Nucleus accumbens (tissue), 56 donors: ENCODE measurements around the gene PHF3.

Experiments
- DNase-seq, 56 donors: peaks; one replicate each; lab custom pipeline; 2025; lab: John Stamatoyannopoulos, UW

PHF3 gene

GRCh38 chr6:63644668-63645326 lies 9.2 kb downstream of the PHF3 start:
- DNase-seq, result peak in 3 of 56 donors; percentile 2 to 31 (median 11)

- no peak for DNase-seq
Measured at GRCh38 chr6:63649269-63649668, 13.7 kb downstream of the PHF3 start.

- no peak for DNase-seq
Measured at GRCh38 chr6:63649847-63650265, 14.3 kb downstream of the PHF3 start.

GRCh38 chr6:63652980-63653379 lies 17.4 kb downstream of the PHF3 start:
- DNase-seq, result no peak

GRCh38 chr6:63660757-63661156 lies 25.2 kb downstream of the PHF3 start:
- no peak for DNase-seq

- no peak for DNase-seq
Measured at GRCh38 chr6:63661769-63662168, 26.2 kb downstream of the PHF3 start.

- DNase-seq, result no peak
Measured at GRCh38 chr6:63663147-63663955, 27.7 kb downstream of the PHF3 start.

GRCh38 chr6:63663956-63664281 lies 28.3 kb downstream of the PHF3 start:
- DNase-seq, result no peak

- DNase-seq, result no peak
Measured at GRCh38 chr6:63671098-63671754, 35.6 kb downstream of the PHF3 start.

- DNase-seq, result no peak
Measured at GRCh38 chr6:63672582-63673129, 37.1 kb downstream of the PHF3 start.

- DNase-seq, result no peak
Measured at GRCh38 chr6:63673692-63674091, 38.1 kb downstream of the PHF3 start.

GRCh38 chr6:63674635-63675034 lies 39.0 kb downstream of the PHF3 start:
- no peak for DNase-seq

- DNase-seq, result no peak
Measured at GRCh38 chr6:63675138-63675537, 39.5 kb downstream of the PHF3 start.

GRCh38 chr6:63676412-63677114 lies 41.0 kb downstream of the PHF3 start:
- DNase-seq, result no peak

- no peak for DNase-seq
Measured at GRCh38 chr6:63677282-63677681, 41.7 kb downstream of the PHF3 start.

GRCh38 chr6:63683071-63683603 lies 47.5 kb downstream of the PHF3 start:
- DNase-seq, result no peak

- DNase-seq, result no peak
Measured at GRCh38 chr6:63685446-63686379, 50.1 kb downstream of the PHF3 start.

- DNase-seq, result no peak
Measured at GRCh38 chr6:63689421-63689820, 53.8 kb downstream of the PHF3 start.

- no peak for DNase-seq
Measured at GRCh38 chr6:63690221-63690620, 54.6 kb downstream of the PHF3 start.
